ENCODE measurements around the gene AGFG2. TPM values are rescaled to one million over a fixed set of nuclear protein-coding genes. Genes with fewer than 3 reads are reported as not detected.

AGFG2 gene
- total RNA-seq, 2 experiments from 2014 or later: 60.9 to 62.5 TPM

GRCh38 chr7:100611983-100612729 is 73.2 kb downstream of the AGFG2 start, which contains the start of gene MOSPD3:
Gene MOSPD3 (plus strand): TSS chr7:100612540. CDS start chr7:100612792, 252 bp downstream.
- H3K9me3 Mint-ChIP-seq: no peaks in the 10 kb centered on the region
- peak within 1 kb of the TSS; percentile 98 for H3K27ac Mint-ChIP-seq
- ChIA-PET CTCF (interaction anchor here (1.0 to 3.1 kb wide), 13 partner anchors 9 to 240 kb away, joined by 3 to 33 read pairs (median 6); partner anchors contain the start of genes FBXO24, LRCH4, POP7 and SLC12A9), POLR2A (interaction anchor here (0.6 to 2.1 kb wide), 11 partner anchors 8 to 263 kb away, joined by 3 to 31 read pairs (median 3); partner anchors contain the start of genes FBXO24, GNB2, LRCH4 and POP7)
- no peaks in the 10 kb centered on the region for H3K36me3 Mint-ChIP-seq
- H3K4me1 Mint-ChIP-seq (ENCODE audit: low read depth): peaks cover 14% of the 10 kb centered on the region
- H3K4me3 Mint-ChIP-seq: peak within 1 kb of the TSS; percentile 90
- H3K27me3 Mint-ChIP-seq: no peaks in the 10 kb centered on the region
- peak; percentile 98 for DNase-seq
- intact Hi-C loops (cut with micrococcal nuclease): loop anchor here (1.0 to 2.0 kb wide), 6 partner anchors 8 to 183 kb away; partner anchors contain the start of genes AGFG2, FBXO24, GNB2 and LRCH4

GRCh38 chr7:100612730-100613390 is 73.9 kb downstream of the AGFG2 start:
- H3K4me3 Mint-ChIP-seq: peak overlapping the region; percentile 90
- H3K27me3 Mint-ChIP-seq: no peaks in the 10 kb centered on the region
- ChIA-PET CTCF (interaction anchor here (1.0 to 3.1 kb wide), 14 partner anchors 9 to 240 kb away, joined by 3 to 33 read pairs (median 6); partner anchors contain the start of genes FBXO24, LRCH4, POP7 and SLC12A9), POLR2A (interaction anchor here (1.0 to 2.1 kb wide), 9 partner anchors 9 to 262 kb away, joined by 3 to 31 read pairs (median 4); partner anchors contain the start of genes FBXO24, GNB2, LRCH4 and SRRT)
- intact Hi-C loops (cut with micrococcal nuclease): loop anchor here (1.0 to 2.0 kb wide), 6 partner anchors 9 to 184 kb away; partner anchors contain the start of genes AGFG2, FBXO24, GNB2 and LRCH4
- DNase-seq: peak; percentile 33
- no peaks in the 10 kb centered on the region for H3K9me3 Mint-ChIP-seq
- peaks cover 14% of the 10 kb centered on the region for H3K4me1 Mint-ChIP-seq (ENCODE audit: low read depth)
- no peaks in the 10 kb centered on the region for H3K36me3 Mint-ChIP-seq
- H3K27ac Mint-ChIP-seq: peak overlapping the region; percentile 23

GRCh38 chr7:100613412-100614175 is 74.6 kb downstream of the AGFG2 start:
- ChIA-PET CTCF (interaction anchor here (0.6 to 3.1 kb wide), 12 partner anchors 10 to 461 kb away, joined by 3 to 33 read pairs (median 6); partner anchors contain the start of genes FBXO24, LRCH4 and POP7), POLR2A (interaction anchor here (0.7 to 2.1 kb wide), 3 partner anchors 16 to 59 kb away, joined by 4 to 31 read pairs (median 7); partner anchors contain the start of genes FBXO24, GNB2 and LRCH4)
- no peak for DNase-seq
- no peaks in the 10 kb centered on the region for H3K9me3 Mint-ChIP-seq
- H3K27me3 Mint-ChIP-seq: no peaks in the 10 kb centered on the region
- H3K4me1 Mint-ChIP-seq (ENCODE audit: low read depth): peaks cover 14% of the 10 kb centered on the region
- no peak overlapping the region for H3K27ac Mint-ChIP-seq
- intact Hi-C loops (cut with micrococcal nuclease): loop anchor here (2.0 kb wide), 1 partner anchor 75 kb away; the partner anchor contains the start of gene AGFG2
- peak overlapping the region; percentile 78 for H3K4me3 Mint-ChIP-seq
- no peaks in the 10 kb centered on the region for H3K36me3 Mint-ChIP-seq

GRCh38 chr7:100614308-100614861 is 75.4 kb downstream of the AGFG2 start:
- H3K4me1 Mint-ChIP-seq (ENCODE audit: low read depth): peaks cover 14% of the 10 kb centered on the region
- no peak overlapping the region for H3K4me3 Mint-ChIP-seq
- H3K9me3 Mint-ChIP-seq: no peaks in the 10 kb centered on the region
- DNase-seq: no peak
- ChIA-PET POLR2A (interaction anchor here (0.7 kb wide), 2 partner anchors 15 to 606 kb away, joined by 3 to 4 read pairs; no protein-coding TSS in a partner anchor), CTCF (interaction anchor here (0.6 to 3.1 kb wide), 5 partner anchors 15 to 462 kb away, joined by 3 to 33 read pairs (median 3); no protein-coding TSS in a partner anchor)
- intact Hi-C loops (cut with micrococcal nuclease): no loop called here
- H3K27ac Mint-ChIP-seq: no peak overlapping the region
- H3K36me3 Mint-ChIP-seq: no peaks in the 10 kb centered on the region
- H3K27me3 Mint-ChIP-seq: no peaks in the 10 kb centered on the region

Other genes starting within 250 kb of the AGFG2 start
- gene SPDYE3, start 231.5 kb upstream of the AGFG2 start, total RNA-seq: not detected
- 10 to 100 TPM; 27.4 to 30.2 TPM for gene PILRB, start 181.1 kb upstream of the AGFG2 start, total RNA-seq
- under 1 TPM; 0.31 to 0.76 TPM for gene PILRA, start 165.7 kb upstream of the AGFG2 start, total RNA-seq
- gene ZCWPW1, start 110.5 kb upstream of the AGFG2 start, total RNA-seq: 1 to 10 TPM; 3.9 to 4.0 TPM
- 10 to 100 TPM; 41.3 to 42.0 TPM for gene MEPCE, start 109.4 kb upstream of the AGFG2 start, total RNA-seq
- 10 to 100 TPM; 76.0 to 76.5 TPM for gene PPP1R35, start 102.7 kb upstream of the AGFG2 start, total RNA-seq
- gene SPACDR, start 74.9 kb upstream of the AGFG2 start, total RNA-seq: 1 to 10 TPM; 3.5 to 3.9 TPM
- 10 to 100 TPM; 87.8 to 89.5 TPM for gene TSC22D4, start 60.0 kb upstream of the AGFG2 start, total RNA-seq
- under 1 TPM; 0.17 to 0.24 TPM for gene NYAP1, start 55.3 kb upstream of the AGFG2 start, total RNA-seq
- 10 to 100 TPM in 1 of 2 experiments, 1 to 10 TPM in 1; 9.9 to 11.4 TPM for gene SAP25, start 34.7 kb downstream of the AGFG2 start, total RNA-seq
- 10 to 100 TPM; 93.4 to 97.7 TPM for gene LRCH4, start 46.9 kb downstream of the AGFG2 start, total RNA-seq
- gene FBXO24, start 47.1 kb downstream of the AGFG2 start, total RNA-seq: 1 to 10 TPM; 2.2 to 2.6 TPM
- 10 to 100 TPM in 1 of 2 experiments, 1 to 10 TPM in 1; 9.2 to 11.0 TPM for gene PCOLCE, start 63.2 kb downstream of the AGFG2 start, total RNA-seq
- gene MOSPD3, start 73.3 kb downstream of the AGFG2 start, total RNA-seq: 10 to 100 TPM; 14.0 to 14.4 TPM
- 1 to 10 TPM; 8.7 to 9.9 TPM for gene TFR2, start 102.3 kb downstream of the AGFG2 start, total RNA-seq
- gene ACTL6B, start 117.2 kb downstream of the AGFG2 start, total RNA-seq: not detected
- 100 to 1,000 TPM; 228 to 231 TPM for gene GNB2, start 134.5 kb downstream of the AGFG2 start, total RNA-seq
- gene GIGYF1, start 155.0 kb downstream of the AGFG2 start, total RNA-seq: 10 to 100 TPM; 40.2 to 40.5 TPM
- 10 to 100 TPM; 38.7 to 42.2 TPM for gene POP7, start 166.9 kb downstream of the AGFG2 start, total RNA-seq
- gene EPO, start 181.3 kb downstream of the AGFG2 start, total RNA-seq: not detected
- not detected for gene ZAN, start 194.4 kb downstream of the AGFG2 start, total RNA-seq

All from activated CD4-positive, alpha-beta memory T cell treated with anti-CD3 and anti-CD28 coated beads for 36 hours (primary cell).